HepG2 (cell line): Measurements from ENCODE around the gene CD68. TPM values are rescaled to one million over a fixed set of nuclear protein-coding genes. Genes with fewer than 3 reads are reported as not detected.

Experiments
- DBP ChIP-seq: sonication (generic); formaldehyde crosslinking; IDR thresholded peaks from 2 replicates; pipeline ENCODE4 v1.4.0; 2020; ENCODE audit warnings: missing genetic modification reagents; ENCODE audit errors: not compliant biosample characterization
- FOXP4 ChIP-seq: sonication (generic); formaldehyde crosslinking; IDR thresholded peaks from 2 replicates; pipeline ENCODE4 v1.4.0; 2020; ENCODE audit warnings: missing genetic modification reagents
- HDAC1 ChIP-seq: sonication (generic); formaldehyde crosslinking; IDR thresholded peaks from 2 replicates; pipeline ENCODE4 v1.5.1; 2020; ENCODE audit warnings: mild to moderate bottlenecking, missing genetic modification reagents
- HMGA1 ChIP-seq: sonication (generic); formaldehyde crosslinking; conservative IDR thresholded peaks from 2 replicates; pipeline ENCODE4 v1.4.0; 2020; ENCODE audit warnings: missing genetic modification reagents
- KDM5A ChIP-seq: fragments of 200-600 bp; sonication (generic); IDR thresholded peaks from 2 replicates; pipeline ENCODE4 v1.7.0; 2018; ENCODE audit warnings: antibody characterized with exemption, mild to moderate bottlenecking, low read length, borderline replicate concordance
- KMT2B ChIP-seq: IDR thresholded peaks from 2 replicates; pipeline ENCODE4 v1.6.1; 2016; ENCODE audit warnings: missing genetic modification reagents, missing compliant biosample characterization
- MEF2D ChIP-seq: sonication (generic); formaldehyde crosslinking; IDR thresholded peaks from 2 replicates; pipeline ENCODE4 v1.5.1; 2020; ENCODE audit warnings: mild to moderate bottlenecking, missing genetic modification reagents
- MIXL1 ChIP-seq: IDR thresholded peaks from 2 replicates; pipeline ENCODE4 v1.6.1; 2016
- MYC ChIP-seq: sonication (generic); formaldehyde crosslinking; IDR thresholded peaks from 2 replicates; pipeline ENCODE4 v1.9.0; 2021; ENCODE audit warnings: missing genetic modification reagents, borderline replicate concordance
- MYPOP ChIP-seq: sonication (generic); formaldehyde crosslinking; IDR thresholded peaks from 2 replicates; pipeline ENCODE4 v1.8.1; 2023; ENCODE audit warnings: mild to moderate bottlenecking, moderate library complexity, missing genetic modification reagents
- NFYB ChIP-seq: sonication (generic); formaldehyde crosslinking; IDR thresholded peaks from 2 replicates; pipeline ENCODE4 v1.4.0; 2020; ENCODE audit warnings: missing genetic modification reagents
- POLR2G ChIP-seq: fragments of 200-400 bp; formaldehyde crosslinking; IDR thresholded peaks from 2 replicates; pipeline ENCODE4 v1.6.1; 2018; ENCODE audit warnings: mild to moderate bottlenecking, low read depth, low read length, moderate library complexity
- SRSF1 ChIP-seq: fragments of 200-400 bp; formaldehyde crosslinking; optimal IDR thresholded peaks from 2 replicates; pipeline ENCODE3; 2017; ENCODE audit warnings: mild to moderate bottlenecking, low read depth, low read length, moderate library complexity
- TCF12 ChIP-seq, 2 experiments: fragments of 450-650 bp in 1 of 2; sonication (generic) in 1 of 2; formaldehyde crosslinking in 1 of 2; IDR thresholded peaks; 2 replicates each; pipeline versions ENCODE4 v1.6.1 to v1.8.0; 2017 to 2022; ENCODE audit warnings: antibody characterized with exemption in 1 of 2, mild to moderate bottlenecking in 1 of 2, missing genetic modification reagents in 1 of 2, moderate library complexity in 1 of 2
- ZBTB43 ChIP-seq: sonication (generic); formaldehyde crosslinking; conservative IDR thresholded peaks from 2 replicates; pipeline ENCODE4 v1.4.0; 2020; ENCODE audit warnings: missing genetic modification reagents
- ZBTB44 ChIP-seq: sonication (generic); formaldehyde crosslinking; IDR thresholded peaks from 2 replicates; pipeline ENCODE4 v1.4.0; 2020; ENCODE audit warnings: missing genetic modification reagents
- ZNF263 ChIP-seq: sonication (generic); formaldehyde crosslinking; IDR thresholded peaks from 2 replicates; pipeline ENCODE4 v1.4.0; 2020; ENCODE audit warnings: missing genetic modification reagents
- ZNF616 ChIP-seq: sonication (generic); formaldehyde crosslinking; IDR thresholded peaks from 2 replicates; pipeline ENCODE4 v1.5.0; 2020; ENCODE audit warnings: low read depth, mild to moderate bottlenecking, missing genetic modification reagents
- ZUFSP ChIP-seq: sonication (generic); formaldehyde crosslinking; IDR thresholded peaks from 2 replicates; pipeline ENCODE4 v1.9.0; 2021; ENCODE audit warnings: missing genetic modification reagents, mild to moderate bottlenecking, borderline replicate concordance
- polyA plus RNA-seq, 8 experiments: library from polyadenylated mRNA; depleted of rRNA in 3 of 8; stranded (reverse) in 7 of 8; unstranded in 1 of 8; fragments of >200 nt; fragmentation: Illumina TruSeq in 4 of 8; extraction: Trizol in 4 of 8; gene quantifications; 2 replicates each; pipeline versions ENCODE4 v1.2.1 to v1.2.3, GENCODE V29; 2011 to 2016; ENCODE audit warnings: low read depth in 4 of 8, missing spikeins in 1 of 8, mixed read lengths in 1 of 8; ENCODE audit not compliant: insufficient read depth in 1 of 8
- total RNA-seq, 5 experiments: library from RNA; depleted of rRNA; stranded (reverse); fragments of >200 nt; fragmentation: Illumina TruSeq; extraction: Trizol; gene quantifications; 2 replicates each; pipeline ENCODE4 v1.2.3, GENCODE V29; 2016; ENCODE audit warnings: low read depth in 1 of 5

The CD68 gene
- total and polyA plus RNA-seq, 2 of the 13 experiments (the other 11 are each of a cell fraction or from before 2014, with no cell fraction given) = 10.3 to 104 TPM

GRCh38 chr17:7561589-7562207, 17.7 kb upstream of the CD68 start, which contains the start of gene SENP3 (continued):
- TF ChIP-seq ZBTB44 (CRISPR knock-in tag) (no peak), HMGA1 (no peak), SRSF1 (no peak), MYPOP (CRISPR knock-in tag) (peak; percentile 95), MEF2D (CRISPR knock-in tag) (0 out of 2 replicates have a peak, but pooled peaks have one; percentile 3), NFYB (CRISPR knock-in tag) (peak; percentile 59), ZNF263 (no peak), KDM5A (peak; percentile 94), POLR2G (peak; percentile 81), MYC (peak; percentile 21; the same call in 1 of the 2 replicates), TCF12 (IDR thresholded peaks at IDR 0.05) (no peak), TCF12 (CRISPR knock-in tag; IDR thresholded peaks at IDR 0.05) (0 out of 2 replicates have a peak, but pooled peaks have one; percentile 65), MIXL1 (CRISPR knock-in tag) (no peak), DBP (CRISPR knock-in tag) (no peak), KMT2B (CRISPR knock-in tag) (peak; percentile 84; the same call in 1 of the 2 replicates), ZBTB43 (no peak), HDAC1 (CRISPR knock-in tag) (peak; percentile 77; the same call in 1 of the 2 replicates), ZNF616 (CRISPR knock-in tag) (0 out of 2 replicates have a peak, but pooled peaks have one; percentile 51), ZUFSP (no peak), FOXP4 (CRISPR knock-in tag) (no peak)
